Cardiac fibroblast (primary cell): ENCODE data around the gene SLAMF7.

Experiments used
- DNase-seq, 2 donors: peaks; one replicate each; pipeline versions ENCODE4 v3.0.0 to v3.0.0-alpha.2; 2010; ENCODE audit warnings: low read depth in 2 of 2
- H3K4me3 ChIP-seq, 2 donors: replicated peaks in 1 of 2; 1 replicate in 1 of 2; 2 replicates in 1 of 2; pipeline ENCODE4 v1.5.1; 2011; ENCODE audit warnings: low read depth in 2 of 2, low read length in 2 of 2, mild to moderate bottlenecking in 2 of 2, moderate library complexity in 1 of 2
- CTCF ChIP-seq: IDR thresholded peaks from one replicate; pipeline ENCODE4 v1.5.1; 2011; ENCODE audit warnings: low read depth, mild to moderate bottlenecking, low read length, inconsistent platforms

The SLAMF7 gene

GRCh38 chr1:160744852-160745520 lies 5.9 kb downstream of the SLAMF7 start:
- no peak for DNase-seq
- H3K4me3 ChIP-seq = no peak overlapping the region
- TF ChIP-seq CTCF = no peak

GRCh38 chr1:160745551-160745950 lies 6.5 kb downstream of the SLAMF7 start:
- no peak overlapping the region for H3K4me3 ChIP-seq
- DNase-seq = no peak
- TF ChIP-seq CTCF = no peak

- H3K4me3 ChIP-seq = no peak overlapping the region
- TF ChIP-seq CTCF = no peak
- no peak for DNase-seq
Observed at GRCh38 chr1:160746836-160747500, 7.9 kb downstream of the SLAMF7 start.

- no peak overlapping the region for H3K4me3 ChIP-seq
- TF ChIP-seq CTCF = no peak
- no peak for DNase-seq
Observed at GRCh38 chr1:160747717-160748116, 8.7 kb downstream of the SLAMF7 start.

GRCh38 chr1:160748181-160748877 lies 9.3 kb downstream of the SLAMF7 start:
- no peak for TF ChIP-seq CTCF
- H3K4me3 ChIP-seq = no peak overlapping the region
- peak; percentile 27 to 34 for DNase-seq

- DNase-seq = peak; percentile 32 to 37
- TF ChIP-seq CTCF = no peak
- H3K4me3 ChIP-seq = no peak overlapping the region
Observed at GRCh38 chr1:160748878-160749269, 9.8 kb downstream of the SLAMF7 start.
